H1 (cell line): Measurements from ENCODE around the gene NINJ2. TPM values are rescaled to one million over a fixed set of nuclear protein-coding genes. Genes with fewer than 3 reads are reported as not detected.

Source experiments
- CTCF ChIA-PET: fragments of 300-600 bp; sonication (Branson Sonifier 250); formaldehyde crosslinking; loops from one replicate; lab custom pipeline; 2021; ENCODE audit not compliant: partially characterized antibody; lab: Charles Lee
- POLR2A ChIA-PET: fragments of 300-600 bp; sonication (Branson Sonifier 250); formaldehyde crosslinking; loops from one replicate; lab custom pipeline; 2021; ENCODE audit warnings: inconsistent platforms; ENCODE audit not compliant: partially characterized antibody; lab: Charles Lee
- DNase-seq, 2 experiments: peaks; one replicate each; pipeline versions ENCODE4 v3.0.0 to v3.0.0-alpha.2; 2010 to 2022; ENCODE audit warnings: low spot score in 2 of 2, low read depth in 1 of 2, mixed read lengths in 1 of 2
- FAIRE-seq: peaks from 2 replicates; lab custom pipeline; 2011; peaks lifted over from hg19 to GRCh38; lab: Jason Lieb, UNC
- H2AFZ ChIP-seq: 2 replicates; pipeline ENCODE4 v1.8.1; 2012; ENCODE audit warnings: low read length, inconsistent platforms
- H2AK5ac ChIP-seq: 2 replicates; pipeline ENCODE4 v1.6.1; 2013; ENCODE audit warnings: low read depth, low read length
- H2BK120ac ChIP-seq: replicated peaks from 2 replicates; pipeline ENCODE3; 2013; ENCODE audit warnings: low read depth, low read length, inconsistent platforms
- H2BK12ac ChIP-seq: 2 replicates; pipeline ENCODE4 v1.6.1; 2013; ENCODE audit warnings: low read depth, low read length
- H2BK15ac ChIP-seq: 2 replicates; pipeline ENCODE4 v1.6.1; 2013; ENCODE audit warnings: low read length
- H2BK20ac ChIP-seq: 2 replicates; pipeline ENCODE4 v1.6.1; 2013; ENCODE audit warnings: low read length
- H2BK5ac ChIP-seq: 2 replicates; pipeline ENCODE4 v1.6.1; 2013; ENCODE audit warnings: low read depth, low read length
- H3K14ac ChIP-seq: 2 replicates; pipeline ENCODE4 v1.6.1; 2013; ENCODE audit warnings: inconsistent platforms; ENCODE audit not compliant: insufficient read length
- H3K18ac ChIP-seq: 2 replicates; pipeline ENCODE4 v1.6.1; 2013; ENCODE audit warnings: low read length; ENCODE audit errors: extremely low read depth
- H3K23ac ChIP-seq: 2 replicates; pipeline ENCODE4 v1.6.1; 2013; ENCODE audit warnings: inconsistent platforms; ENCODE audit not compliant: insufficient read length
- H3K23me2 ChIP-seq: 2 replicates; pipeline ENCODE4 v1.6.1; 2013; ENCODE audit warnings: low read depth, low read length
- H3K27ac ChIP-seq: 2 replicates; pipeline ENCODE4 v1.6.1; 2011; ENCODE audit warnings: low read depth, low read length, inconsistent platforms
- H3K27me3 ChIP-seq, 4 experiments: replicated peaks in 1 of 4; 1 replicate in 1 of 4; 2 replicates in 3 of 4; pipeline versions ENCODE4 v1.6.1 to v1.8.1; 2011 to 2013; ENCODE audit warnings: low read length in 3 of 4, mild to moderate bottlenecking in 3 of 4, inconsistent platforms in 2 of 4, mixed read lengths in 2 of 4, moderate library complexity in 1 of 4; ENCODE audit not compliant: control insufficient read depth in 3 of 4, insufficient read depth in 3 of 4; ENCODE audit errors: extremely low read depth in 1 of 4
- H3K36me3 ChIP-seq, 4 experiments: 2 replicates each; pipeline versions ENCODE4 v1.6.1 to v1.8.1; 2011 to 2013; ENCODE audit warnings: mild to moderate bottlenecking in 4 of 4, low read length in 3 of 4, moderate library complexity in 2 of 4, control low read depth in 1 of 4, inconsistent platforms in 1 of 4; ENCODE audit not compliant: insufficient read depth in 4 of 4, control insufficient read depth in 2 of 4
- H3K4ac ChIP-seq: replicated peaks from 2 replicates; pipeline ENCODE3; 2013; ENCODE audit warnings: low read length, low read depth, mixed read lengths, inconsistent platforms; ENCODE audit not compliant: insufficient read length
- H3K4me1 ChIP-seq, 4 experiments: replicated peaks in 1 of 4; 1 replicate in 1 of 4; 2 replicates in 3 of 4; pipeline versions ENCODE4 v1.6.1 to v1.8.1; 2011 to 2013; ENCODE audit warnings: low read length in 3 of 4, inconsistent platforms in 2 of 4, mixed read lengths in 1 of 4; ENCODE audit not compliant: insufficient read depth in 4 of 4, control insufficient read depth in 3 of 4
- H3K4me2 ChIP-seq, 2 experiments: 2 replicates each; pipeline versions ENCODE4 v1.6.1 to v1.8.1; 2011 to 2013; ENCODE audit warnings: low read depth in 2 of 2, low read length in 2 of 2, control low read depth in 1 of 2, inconsistent platforms in 1 of 2, mild to moderate bottlenecking in 1 of 2; ENCODE audit not compliant: insufficient read depth in 1 of 2
- H3K4me3 ChIP-seq, 4 experiments: fragments of 200-600, 300-600 bp in 1 of 4; sonication (generic), shearing (Covaris generic), sonication (Bioruptor Twin) in 1 of 4; 2 replicates each; pipeline versions ENCODE4 v1.5.1 to v1.8.1; 2011 to 2016; ENCODE audit warnings: low read length in 4 of 4, low read depth in 3 of 4, control low read depth in 2 of 4, inconsistent platforms in 2 of 4, mild to moderate bottlenecking in 2 of 4, mixed read lengths in 1 of 4, moderate library complexity in 1 of 4; ENCODE audit not compliant: insufficient read depth in 2 of 4; ENCODE audit errors: extremely low read depth in 1 of 4
- H3K56ac ChIP-seq: replicated peaks from 2 replicates; pipeline ENCODE3; 2013; ENCODE audit warnings: low read depth, mild to moderate bottlenecking, mixed read lengths, low read length, inconsistent platforms; ENCODE audit not compliant: insufficient read length
- H3K79me1 ChIP-seq: 2 replicates; pipeline ENCODE4 v1.6.1; 2013; ENCODE audit warnings: low read depth, low read length, control low read depth
- H3K79me2 ChIP-seq, 2 experiments: 2 replicates each; pipeline versions ENCODE4 v1.6.1 to v1.8.1; 2012 to 2013; ENCODE audit warnings: low read length in 2 of 2, mild to moderate bottlenecking in 2 of 2, inconsistent platforms in 1 of 2; ENCODE audit not compliant: insufficient read depth in 2 of 2, control insufficient read depth in 1 of 2
- H3K9ac ChIP-seq, 4 experiments: replicated peaks in 1 of 4; 1 replicate in 1 of 4; 2 replicates in 3 of 4; pipeline versions ENCODE4 v1.6.1 to v1.8.1; 2011 to 2013; ENCODE audit warnings: low read depth in 3 of 4, low read length in 3 of 4, control low read depth in 2 of 4, mild to moderate bottlenecking in 2 of 4, moderate library complexity in 2 of 4, inconsistent platforms in 1 of 4; ENCODE audit errors: extremely low read depth in 1 of 4
- H3K9me3 ChIP-seq, 2 experiments: 2 replicates each; pipeline versions ENCODE4 v1.6.1 to v1.8.1; 2012 to 2013; ENCODE audit warnings: mild to moderate bottlenecking in 2 of 2, moderate library complexity in 2 of 2, control low read depth in 1 of 2, inconsistent platforms in 1 of 2, low read depth in 1 of 2, low read length in 1 of 2, mixed read lengths in 1 of 2; ENCODE audit not compliant: insufficient read depth in 2 of 2
- H4K20me1 ChIP-seq, 2 experiments: replicated peaks in 1 of 2; 2 replicates each; pipeline versions ENCODE3 to v1.8.1; 2011 to 2013; ENCODE audit warnings: inconsistent platforms in 2 of 2, low read length in 2 of 2, mild to moderate bottlenecking in 1 of 2; ENCODE audit not compliant: insufficient read depth in 2 of 2, control insufficient read depth in 1 of 2
- H4K5ac ChIP-seq: 2 replicates; pipeline ENCODE4 v1.6.1; 2013; ENCODE audit warnings: low read length, low read depth, mixed read lengths, inconsistent platforms; ENCODE audit not compliant: insufficient read length
- H4K8ac ChIP-seq: 2 replicates; pipeline ENCODE4 v1.8.0; 2013; ENCODE audit warnings: mild to moderate bottlenecking, moderate library complexity, low read length, inconsistent platforms; ENCODE audit not compliant: insufficient read depth; ENCODE audit errors: extremely low read depth
- H4K91ac ChIP-seq: replicated peaks from 2 replicates; pipeline ENCODE3; 2013; ENCODE audit warnings: low read length, mixed read lengths, inconsistent platforms; ENCODE audit not compliant: insufficient read length
- ASH2L ChIP-seq: fragments of 200-600, 300-600 bp; sonication (generic); IDR thresholded peaks from one replicate; pipeline ENCODE4 v1.7.1; 2017; ENCODE audit warnings: low read length
- BCL11A ChIP-seq, 2 experiments: IDR thresholded peaks; one replicate each; pipeline ENCODE4 v1.6.1; 2011; ENCODE audit warnings: low read depth in 2 of 2, low read length in 2 of 2, mild to moderate bottlenecking in 2 of 2
- CHD2 ChIP-seq: IDR thresholded peaks from 2 replicates; pipeline ENCODE4 v1.6.1; 2012; ENCODE audit warnings: low read length, improper control_type of control experiment
- EGR1 ChIP-seq: IDR thresholded peaks from 2 replicates; pipeline ENCODE4 v1.6.1; 2011; ENCODE audit warnings: low read depth, low read length, borderline replicate concordance
- GTF2F1 ChIP-seq: IDR thresholded peaks from 2 replicates; pipeline ENCODE4 v1.6.1; 2012; ENCODE audit warnings: low read depth, low read length, improper control_type of control experiment, borderline replicate concordance
- KDM5A ChIP-seq: fragments of 200-600 bp; IDR thresholded peaks from 2 replicates; pipeline ENCODE4 v1.7.1; 2012; ENCODE audit warnings: mild to moderate bottlenecking, low read length, inconsistent platforms, mixed read lengths
- RBBP5 ChIP-seq: IDR thresholded peaks from 2 replicates; pipeline ENCODE4 v1.7.1; 2012; ENCODE audit warnings: low read depth, mild to moderate bottlenecking, inconsistent platforms, low read length, moderate library complexity, borderline replicate concordance
- SIN3A ChIP-seq, 2 experiments: IDR thresholded peaks in 1 of 2; conservative IDR thresholded peaks in 1 of 2; 2 replicates each; pipeline ENCODE4 v1.6.1; 2011 to 2012; ENCODE audit warnings: low read length in 2 of 2, improper control_type of control experiment in 1 of 2, low read depth in 1 of 2, mild to moderate bottlenecking in 1 of 2
- SIRT6 ChIP-seq: IDR thresholded peaks from one replicate; pipeline ENCODE4 v1.7.1; 2012; ENCODE audit warnings: low read length, inconsistent platforms
- SP1 ChIP-seq: IDR thresholded peaks from 2 replicates; pipeline ENCODE4 v1.6.1; 2011; ENCODE audit warnings: low read depth, low read length
- TBP ChIP-seq: IDR thresholded peaks from 2 replicates; pipeline ENCODE4 v1.6.1; 2011; ENCODE audit warnings: low read depth, low read length, improper control_type of control experiment
- WGBS, 2 experiments: shearing (Covaris generic) in 1 of 2; methylation state at CpG; one replicate each; pipeline versions ENCODE4 v1.1.6 to v1.1.7; 2013 to 2015; ENCODE audit warnings: low lambda C conversion rate in 2 of 2, mixed read lengths in 2 of 2, inconsistent platforms in 1 of 2, low coverage in 1 of 2, missing lambda C conversion rate in 1 of 2; ENCODE audit not compliant: insufficient replicate concordance in 2 of 2, insufficient coverage in 1 of 2, insufficient read length in 1 of 2; ENCODE audit errors: extremely low coverage in 1 of 2, missing lambda C conversion rate in 1 of 2; 5-methylcytosine and 5-hydroxymethylcytosine counted together
- polyA plus RNA-seq, 7 experiments: library from polyadenylated mRNA; depleted of rRNA in 3 of 7; stranded (reverse) in 5 of 7; unstranded in 2 of 7; fragments of >200 nt in 5 of 7; fragments of 200-250 nt in 2 of 7; gene quantifications; 1 replicate in 5 of 7; 2 replicates in 1 of 7; 4 replicates in 1 of 7; pipeline versions ENCODE4 v1.2.1 to v1.2.3, GENCODE V29; 2011 to 2013; ENCODE audit warnings: missing spikeins in 2 of 7, mixed read lengths in 2 of 7
- total RNA-seq: library from RNA; stranded (reverse); fragmentation: NEBNext Ultra II Directional; extraction: Animal tissue kit (Norgen Biotek cat#: 25700); gene quantifications from 2 replicates; pipeline ENCODE4 v1.2.1, GENCODE V29; 2021

Gene NINJ2
- total and polyA plus RNA-seq, 2 of the 8 experiments (the other 6 are each of a cell fraction or from before 2014, with no cell fraction given), result 1.4 TPM; not detected in 1

DNA sequence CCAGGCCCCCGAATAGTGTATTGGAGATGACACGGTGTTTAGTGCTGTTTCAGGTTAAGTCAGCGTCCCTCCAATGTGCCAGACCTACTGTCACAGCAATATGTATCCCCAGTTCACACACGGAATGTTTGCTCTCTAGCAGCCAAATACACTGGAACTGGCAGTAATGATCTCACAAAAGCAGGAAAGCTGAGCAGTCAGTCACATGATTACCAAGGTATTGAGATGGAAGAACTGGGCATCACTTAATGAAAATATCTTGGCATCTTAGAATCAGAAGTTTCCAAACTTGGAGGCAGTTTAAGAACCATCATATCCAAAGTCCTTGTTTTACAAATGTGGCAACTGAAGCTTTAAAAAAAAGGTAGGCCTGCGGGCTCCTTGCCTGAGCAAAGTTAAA lies 23.3 kb downstream of the NINJ2 start:
- FAIRE-seq, result no peak
- no peak overlapping the region for H2BK120ac ChIP-seq
- CTCF ChIA-PET, result interaction anchor here (0.7 to 1.0 kb wide), 2 partner anchors 61 to 133 kb away, joined by 3 read pairs; no protein-coding TSS in a partner anchor

More for the DNA sequence above, 23.3 kb downstream of the NINJ2 start:
- Histone ChIP-seq H3K4ac (no peak overlapping the region), H4K20me1 (no peaks in the 10 kb centered on the region), H4K8ac (no peak overlapping the region), H2AK5ac (no peak overlapping the region), H3K56ac (no peak overlapping the region), H3K36me3 (no peaks in the 10 kb centered on the region), H3K9ac (no peak overlapping the region), H2BK12ac (peak overlapping the region; percentile 85; the same call in 1 of the 2 replicates), H3K9me3 (no peaks in the 10 kb centered on the region), H4K91ac (no peak overlapping the region), H3K27me3 (no peaks in the 10 kb centered on the region; a peak in 5 of 7 replicates), H3K27ac (no peak overlapping the region), H3K14ac (no peak overlapping the region), H2AFZ (no peak overlapping the region), H2BK20ac (no peak overlapping the region), H3K23ac (no peak overlapping the region), H3K4me2 (no peak overlapping the region), H4K5ac (no peak overlapping the region), H3K18ac (no peak overlapping the region), H2BK5ac (no peak overlapping the region), H3K4me3 (no peak overlapping the region), H3K4me1 (peaks cover 0 to 8% (median 3%) of the 10 kb centered on the region in 4 experiments; a peak in 4 of 7 replicates), H3K23me2 (peaks cover 7% of the 10 kb centered on the region; the same call in 1 of the 2 replicates), H3K79me1 (no peaks in the 10 kb centered on the region), H2BK15ac (no peak overlapping the region), H3K79me2 (no peaks in the 10 kb centered on the region)
- no peak for DNase-seq
- no peak for TF ChIP-seq KDM5A
- TF ChIP-seq SIRT6, result no peak
- TF ChIP-seq CHD2, result no peak
- no peak for TF ChIP-seq ASH2L
- TF ChIP-seq EGR1, result no peak
- TF ChIP-seq SP1, result no peak
- TF ChIP-seq GTF2F1, result no peak
- no peak for TF ChIP-seq BCL11A (IDR thresholded peaks at IDR 0.05; ENCODE audit: low read depth in 2 of 2, low read length in 2 of 2)
- no peak for TF ChIP-seq TBP
- no peak for TF ChIP-seq RBBP5
- TF ChIP-seq SIN3A (conservative IDR thresholded peaks at IDR 0.05 in 1 of 2, IDR thresholded peaks at IDR 0.05 in 1 of 2; ENCODE audit: low read depth in 1 of 2, low read length in 2 of 2), result no peak
- POLR2A ChIA-PET, result no interaction called here
- WGBS, 2 experiments, result 93% methylated on average over 5 of the region's 5 CpGs; no CpG with 5 or more reads in 1 of the 2 experiments
